IMR-90 (cell line): ENCODE results near the gene GALNT17. TPM values are rescaled to one million over a fixed set of nuclear protein-coding genes. Genes with fewer than 3 reads are reported as not detected.

Experiments used
- ATAC-seq: fragments of 200-7000 bp; cut with Tn5 transposase; 2 replicates; pipeline ENCODE4 v1.9.1; 2020; ENCODE audit warnings: low read depth, mild to moderate bottlenecking, moderate library complexity
- BruUV-seq: library from RNA; stranded (reverse); fragments of 400-500 nt; replicated peaks from 2 replicates; lab custom pipeline; 2021; lab: Mats Ljungman, UMichigan
- CTCF ChIA-PET: fragments of 300-600 bp; formaldehyde crosslinking; extraction: SDS; loops from one replicate; lab custom pipeline; 2021; ENCODE audit warnings: antibody characterized with exemption; lab: Yijun Ruan, JAX
- POLR2A ChIA-PET: fragments of 300-600 bp; sonication (Branson Sonifier 250); formaldehyde crosslinking; loops from one replicate; lab custom pipeline; 2022; ENCODE audit warnings: antibody characterized with exemption; ENCODE audit not compliant: unreplicated experiment; lab: Charles Lee
- DNase-seq: peaks from one replicate; pipeline ENCODE4 v3.0.0; 2013
- H2AFZ ChIP-seq: replicated peaks from 2 replicates; pipeline ENCODE3; 2013; ENCODE audit warnings: low read length, mild to moderate bottlenecking; ENCODE audit not compliant: poor library complexity
- H2AK5ac ChIP-seq: 2 replicates; pipeline ENCODE4 v1.6.1; 2013; ENCODE audit warnings: low read depth, low read length, inconsistent platforms
- H2AK9ac ChIP-seq: replicated peaks from 2 replicates; pipeline ENCODE3; 2013; ENCODE audit warnings: mild to moderate bottlenecking, low read depth, low read length, moderate library complexity; ENCODE audit not compliant: poor library complexity
- H2BK120ac ChIP-seq: 2 replicates; pipeline ENCODE4 v1.6.1; 2013; ENCODE audit warnings: low read depth, low read length, inconsistent platforms
- H2BK15ac ChIP-seq: 3 replicates; pipeline ENCODE4 v1.6.1; 2013; ENCODE audit warnings: low read depth, low read length, inconsistent platforms
- H2BK20ac ChIP-seq: 2 replicates; pipeline ENCODE4 v1.6.1; 2013; ENCODE audit warnings: low read depth, mild to moderate bottlenecking, inconsistent platforms, low read length, moderate library complexity
- H2BK5ac ChIP-seq: 2 replicates; pipeline ENCODE4 v1.6.1; 2013; ENCODE audit warnings: mild to moderate bottlenecking, low read depth, low read length, inconsistent platforms; ENCODE audit not compliant: poor library complexity, severe bottlenecking
- H3K14ac ChIP-seq: replicated peaks from 2 replicates; pipeline ENCODE4 v1.6.1; 2013; ENCODE audit warnings: low read depth, low read length, inconsistent platforms
- H3K18ac ChIP-seq: 2 replicates; pipeline ENCODE4 v1.6.1; 2013; ENCODE audit warnings: low read depth, low read length, control low read depth
- H3K23ac ChIP-seq: 2 replicates; pipeline ENCODE4 v1.6.1; 2013; ENCODE audit warnings: low read depth, low read length, inconsistent platforms
- H3K27ac ChIP-seq: 2 replicates; pipeline ENCODE4 v1.5.1; 2013; ENCODE audit warnings: mild to moderate bottlenecking, control low read depth, low read length; ENCODE audit not compliant: insufficient read depth
- H3K27me3 ChIP-seq: 2 replicates; pipeline ENCODE4 v1.6.1; 2013; ENCODE audit warnings: low read length; ENCODE audit not compliant: control insufficient read depth, insufficient read depth
- H3K36me3 ChIP-seq: 2 replicates; pipeline ENCODE4 v1.6.1; 2013; ENCODE audit warnings: low read length, mixed read lengths; ENCODE audit not compliant: control insufficient read depth, insufficient read depth
- H3K4ac ChIP-seq: 2 replicates; pipeline ENCODE4 v1.6.1; 2013; ENCODE audit warnings: low read depth, low read length, inconsistent platforms
- H3K4me1 ChIP-seq: 2 replicates; pipeline ENCODE4 v1.6.1; 2013; ENCODE audit warnings: low read length, mixed read lengths; ENCODE audit not compliant: control insufficient read depth, insufficient read depth
- H3K4me2 ChIP-seq: 2 replicates; pipeline ENCODE4 v1.6.1; 2013; ENCODE audit warnings: low read depth, mild to moderate bottlenecking, control low read depth, low read length, moderate library complexity
- H3K4me3 ChIP-seq: 2 replicates; pipeline ENCODE4 v1.5.1; 2013; ENCODE audit warnings: low read depth, mild to moderate bottlenecking, control low read depth, low read length, moderate library complexity; ENCODE audit not compliant: insufficient read depth
- H3K56ac ChIP-seq: 2 replicates; pipeline ENCODE4 v1.6.1; 2013; ENCODE audit warnings: low read length, inconsistent platforms; ENCODE audit not compliant: insufficient read depth; ENCODE audit errors: extremely low read depth
- H3K79me1 ChIP-seq, 2 experiments: 2 replicates each; pipeline ENCODE4 v1.6.1; 2013; ENCODE audit warnings: low read length in 2 of 2, inconsistent platforms in 1 of 2, low read depth in 1 of 2
- H3K9ac ChIP-seq: 2 replicates; pipeline ENCODE4 v1.6.1; 2013; ENCODE audit warnings: low read depth, low read length, control low read depth
- H3K9me1 ChIP-seq: 2 replicates; pipeline ENCODE4 v1.6.1; 2013; ENCODE audit warnings: low read length, inconsistent platforms; ENCODE audit not compliant: insufficient read depth
- H3K9me3 ChIP-seq: 2 replicates; pipeline ENCODE4 v1.6.1; 2013; ENCODE audit warnings: low read length; ENCODE audit not compliant: control insufficient read depth, insufficient read depth
- H4K20me1 ChIP-seq: 2 replicates; pipeline ENCODE4 v1.6.1; 2013; ENCODE audit warnings: low read length, inconsistent platforms; ENCODE audit not compliant: insufficient read depth
- H4K5ac ChIP-seq: 2 replicates; pipeline ENCODE4 v1.6.1; 2013; ENCODE audit warnings: mild to moderate bottlenecking, low read depth, low read length, control low read depth
- H4K8ac ChIP-seq, 2 experiments: 2 replicates each; pipeline ENCODE4 v1.6.1; 2013; ENCODE audit warnings: low read depth in 2 of 2, low read length in 2 of 2, control low read depth in 1 of 2, inconsistent platforms in 1 of 2
- H4K91ac ChIP-seq: 2 replicates; pipeline ENCODE4 v1.6.1; 2013; ENCODE audit warnings: low read depth, low read length, inconsistent platforms; ENCODE audit not compliant: insufficient read depth
- BHLHE40 ChIP-seq: fragments of 150-350 bp; IDR thresholded peaks from 2 replicates; pipeline ENCODE4 v1.6.1; 2016; ENCODE audit warnings: mild to moderate bottlenecking, low read depth, low read length
- CEBPB ChIP-seq: IDR thresholded peaks from 2 replicates; pipeline ENCODE4 v1.6.1; 2012; ENCODE audit warnings: low read depth, low read length, improper control_type of control experiment
- CHD1 ChIP-seq: IDR thresholded peaks from 2 replicates; pipeline ENCODE4 v1.6.1; 2012; ENCODE audit warnings: low read depth, low read length, improper control_type of control experiment
- CTCF ChIP-seq: conservative IDR thresholded peaks from 2 replicates; pipeline ENCODE4 v1.5.1; 2012; ENCODE audit warnings: mild to moderate bottlenecking, low read depth, low read length, improper control_type of control experiment
- ELK1 ChIP-seq: fragments of 150-350 bp; IDR thresholded peaks from 2 replicates; pipeline ENCODE4 v1.6.1; 2016; ENCODE audit warnings: low read depth, mild to moderate bottlenecking, low read length, moderate library complexity, borderline replicate concordance
- FOS ChIP-seq: fragments of 150-350 bp; IDR thresholded peaks from 2 replicates; pipeline ENCODE4 v1.6.1; 2016; ENCODE audit warnings: low read depth, low read length
- MAFK ChIP-seq: IDR thresholded peaks from 2 replicates; pipeline ENCODE4 v1.6.1; 2012; ENCODE audit warnings: low read depth, low read length, improper control_type of control experiment
- MAZ ChIP-seq: IDR thresholded peaks from 2 replicates; pipeline ENCODE4 v1.6.1; 2012; ENCODE audit warnings: low read depth, mild to moderate bottlenecking, low read length, improper control_type of control experiment, moderate library complexity, borderline replicate concordance
- MXI1 ChIP-seq: IDR thresholded peaks from 2 replicates; pipeline ENCODE4 v1.6.1; 2012; ENCODE audit warnings: low read depth, mild to moderate bottlenecking, low read length, moderate library complexity, borderline replicate concordance
- NFE2L2 ChIP-seq: fragments of 150-350 bp; IDR thresholded peaks from 2 replicates; pipeline ENCODE4 v1.6.1; 2016; ENCODE audit warnings: low read depth, mild to moderate bottlenecking, low read length
- POLR2A ChIP-seq: IDR thresholded peaks from 2 replicates; pipeline ENCODE4 v1.6.1; 2012; ENCODE audit warnings: mild to moderate bottlenecking, low read depth, low read length
- RAD21 ChIP-seq: IDR thresholded peaks from 2 replicates; pipeline ENCODE4 v1.6.1; 2012; ENCODE audit warnings: low read length, improper control_type of control experiment
- RCOR1 ChIP-seq: IDR thresholded peaks from 2 replicates; pipeline ENCODE4 v1.6.1; 2012; ENCODE audit warnings: mild to moderate bottlenecking, low read length, improper control_type of control experiment; ENCODE audit not compliant: insufficient replicate concordance
- RFX5 ChIP-seq: IDR thresholded peaks from 2 replicates; pipeline ENCODE4 v1.8.0; 2012; ENCODE audit warnings: low read depth, mild to moderate bottlenecking, low read length, moderate library complexity
- SMC3 ChIP-seq: fragments of 150-350 bp; IDR thresholded peaks from 2 replicates; pipeline ENCODE4 v1.6.1; 2016; ENCODE audit warnings: low read depth, mild to moderate bottlenecking, antibody characterized with exemption, low read length, moderate library complexity
- WGBS, 2 experiments: methylation state at CpG; one replicate each; pipeline versions ENCODE4 v1.1.5 to v1.1.7; 2013; ENCODE audit warnings: missing lambda C conversion rate in 2 of 2; ENCODE audit not compliant: insufficient read length in 1 of 2; ENCODE audit errors: extremely low coverage in 2 of 2; 5-methylcytosine and 5-hydroxymethylcytosine counted together
- dilution Hi-C: fragments of 300-500 bp; cut with HindIII; formaldehyde crosslinking; loops from one replicate; pipeline ENCODE4 v1.14.3; 2018; ENCODE audit warnings: low sequenced_read_pairs; ENCODE audit not compliant: unreplicated experiment
- in situ Hi-C: fragments of 300-500 bp; cut with MboI; formaldehyde crosslinking; loops from 3 replicates; pipeline ENCODE4 v1.14.3; 2019; ENCODE audit warnings: low sequenced_read_pairs, inconsistent platforms, mixed read lengths
- intact Hi-C: fragments of 100-400 bp; cut with micrococcal nuclease; formaldehyde crosslinking; loops from 2 replicates; pipeline ENCODE4 v1.10.0; 2022
- polyA plus RNA-seq, 3 experiments: library from polyadenylated mRNA; depleted of rRNA; stranded (reverse); fragments of >200 nt; gene quantifications; 2 replicates each; pipeline ENCODE4 v1.2.3, GENCODE V29; 2012; ENCODE audit warnings: low replicate concordance in 1 of 3
- total RNA-seq: library from RNA; depleted of rRNA; stranded (reverse); fragments of >200 nt; gene quantifications from 2 replicates; pipeline ENCODE4 v1.2.3, GENCODE V29; 2012
- TF ChIP-seq, protein P1 (sequence below): fragments of 150-350 bp; IDR thresholded peaks from 2 replicates; pipeline ENCODE4 v1.6.1; 2017; ENCODE audit warnings: mild to moderate bottlenecking, antibody characterized with exemption, low read length, low read depth

Gene GALNT17
- total and polyA plus RNA-seq, 2 of the 4 experiments (the other 2 are of a cell fraction), result not detected

GRCh38 chr7:71598553-71598952 is 466.6 kb downstream of the GALNT17 start:
- intact Hi-C loops (no loop called here), in situ Hi-C loops (no loop called here), dilution Hi-C loops (no loop called here)
- H2AFZ ChIP-seq, result no peak overlapping the region
- ChIA-PET POLR2A (no interaction called here), CTCF (no interaction called here)
- WGBS, 2 experiments, result no CpG with 5 or more reads among the region's 6 CpGs
- H2BK5ac ChIP-seq, result no peak overlapping the region
- no peak overlapping the region for H4K8ac ChIP-seq
- H2BK120ac ChIP-seq, result no peak overlapping the region
- no peak overlapping the region for H4K91ac ChIP-seq
- DNase-seq (no peak), ATAC-seq (no peak)
- no peak overlapping the region for H4K5ac ChIP-seq
- no peak overlapping the region for H3K18ac ChIP-seq
- no peaks in the 10 kb centered on the region for H3K4me1 ChIP-seq
- H3K23ac ChIP-seq, result no peak overlapping the region
- no peaks in the 10 kb centered on the region for H3K36me3 ChIP-seq
- BruUV-seq, result no TSS peak
- H3K56ac ChIP-seq, result no peak overlapping the region
- H3K27me3 ChIP-seq, result no peaks in the 10 kb centered on the region
- H2AK9ac ChIP-seq, result no peak overlapping the region
- H3K4me3 ChIP-seq, result no peak overlapping the region
- no peaks in the 10 kb centered on the region for H4K20me1 ChIP-seq
- H2BK15ac ChIP-seq, result no peak overlapping the region
- no peak overlapping the region for H3K27ac ChIP-seq
- H3K4me2 ChIP-seq, result no peak overlapping the region
- no peaks in the 10 kb centered on the region for H3K79me1 ChIP-seq
- H3K9ac ChIP-seq, result no peak overlapping the region
- H3K14ac ChIP-seq, result no peak overlapping the region
- H2BK20ac ChIP-seq, result no peak overlapping the region
- no peak overlapping the region for H2AK5ac ChIP-seq
- no peaks in the 10 kb centered on the region for H3K9me1 ChIP-seq
- TF ChIP-seq MAZ, result no peak
- TF ChIP-seq, protein P1, sequence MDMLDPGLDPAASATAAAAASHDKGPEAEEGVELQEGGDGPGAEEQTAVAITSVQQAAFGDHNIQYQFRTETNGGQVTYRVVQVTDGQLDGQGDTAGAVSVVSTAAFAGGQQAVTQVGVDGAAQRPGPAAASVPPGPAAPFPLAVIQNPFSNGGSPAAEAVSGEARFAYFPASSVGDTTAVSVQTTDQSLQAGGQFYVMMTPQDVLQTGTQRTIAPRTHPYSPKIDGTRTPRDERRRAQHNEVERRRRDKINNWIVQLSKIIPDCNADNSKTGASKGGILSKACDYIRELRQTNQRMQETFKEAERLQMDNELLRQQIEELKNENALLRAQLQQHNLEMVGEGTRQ, result no peak
- no peak for TF ChIP-seq POLR2A
- no peak for TF ChIP-seq RAD21
- no peak for TF ChIP-seq SMC3
- TF ChIP-seq CEBPB, result no peak
- TF ChIP-seq ELK1, result no peak
- TF ChIP-seq FOS, result no peak
- no peak for TF ChIP-seq NFE2L2
- no peak for TF ChIP-seq MAFK
- TF ChIP-seq RCOR1, result no peak
- TF ChIP-seq BHLHE40, result no peak
- no peak for TF ChIP-seq RFX5
- TF ChIP-seq MXI1, result no peak
- TF ChIP-seq CHD1, result no peak
- no peak for TF ChIP-seq CTCF
- H3K9me3 ChIP-seq, result peaks cover 13% of the 10 kb centered on the region; the same call in 1 of the 2 replicates
- H3K4ac ChIP-seq, result no peak overlapping the region
